HepG2 (cell line): ENCODE data around the gene SLC6A7. TPM values are rescaled to one million over a fixed set of nuclear protein-coding genes. Genes with fewer than 3 reads are reported as not detected.

Source experiments
- ATAD3A ChIP-seq: sonication (generic); formaldehyde crosslinking; IDR thresholded peaks from 2 replicates; pipeline ENCODE4 v1.4.0; 2020; ENCODE audit warnings: missing genetic modification reagents
- BORCS8-MEF2B ChIP-seq: sonication (generic); formaldehyde crosslinking; IDR thresholded peaks from 2 replicates; pipeline ENCODE4 v1.8.0; 2022; ENCODE audit warnings: mild to moderate bottlenecking, missing genetic modification reagents
- HNRNPL ChIP-seq: fragments of 200-400 bp; formaldehyde crosslinking; IDR thresholded peaks from 2 replicates; pipeline ENCODE4 v1.6.1; 2017; ENCODE audit warnings: mild to moderate bottlenecking, low read depth, low read length
- HOXA5 ChIP-seq: sonication (generic); formaldehyde crosslinking; IDR thresholded peaks from 2 replicates; pipeline ENCODE4 v1.4.0; 2020; ENCODE audit warnings: missing genetic modification reagents
- MBNL3 ChIP-seq: fragments of 250-450 bp; sonication (Bioruptor Pico); conservative IDR thresholded peaks from 2 replicates; pipeline ENCODE4 v1.8.0; 2022; ENCODE audit warnings: mild to moderate bottlenecking, inconsistent platforms
- MED13 ChIP-seq: sonication (generic); formaldehyde crosslinking; IDR thresholded peaks from 2 replicates; pipeline ENCODE4 v1.5.0; 2020; ENCODE audit warnings: missing genetic modification reagents
- MIER2 ChIP-seq: IDR thresholded peaks from 2 replicates; pipeline ENCODE4 v1.6.1; 2016; ENCODE audit warnings: missing biosample characterization, missing genetic modification reagents
- ONECUT2 ChIP-seq: sonication (generic); formaldehyde crosslinking; IDR thresholded peaks from 2 replicates; pipeline ENCODE4 v1.4.0; 2020; ENCODE audit warnings: missing genetic modification reagents
- RNF2 ChIP-seq: fragments of 450-650 bp; conservative IDR thresholded peaks from 2 replicates; pipeline ENCODE4 v1.6.1; 2016; ENCODE audit warnings: low read depth
- SETDB1 ChIP-seq: sonication (generic); formaldehyde crosslinking; IDR thresholded peaks from 2 replicates; pipeline ENCODE4 v1.5.1; 2020; ENCODE audit warnings: missing genetic modification reagents, mild to moderate bottlenecking, borderline replicate concordance
- SIN3B ChIP-seq: fragments of 150-350 bp; IDR thresholded peaks from 2 replicates; pipeline ENCODE4 v1.6.1; 2014; ENCODE audit warnings: low read length
- TCF12 ChIP-seq, 2 experiments: fragments of 450-650 bp in 1 of 2; sonication (generic) in 1 of 2; formaldehyde crosslinking in 1 of 2; IDR thresholded peaks; 2 replicates each; pipeline versions ENCODE4 v1.6.1 to v1.8.0; 2017 to 2022; ENCODE audit warnings: antibody characterized with exemption in 1 of 2, mild to moderate bottlenecking in 1 of 2, missing genetic modification reagents in 1 of 2, moderate library complexity in 1 of 2
- ZFX ChIP-seq: sonication (generic); formaldehyde crosslinking; IDR thresholded peaks from 2 replicates; pipeline ENCODE4 v1.4.0; 2020; ENCODE audit warnings: mild to moderate bottlenecking, low read depth, missing genetic modification reagents, moderate library complexity
- ZNF883 ChIP-seq: sonication (generic); formaldehyde crosslinking; IDR thresholded peaks from 2 replicates; pipeline ENCODE4 v1.5.1; 2020; ENCODE audit warnings: mild to moderate bottlenecking, missing genetic modification reagents; ENCODE audit errors: not compliant biosample characterization
- polyA plus RNA-seq, 8 experiments: library from polyadenylated mRNA; depleted of rRNA in 3 of 8; stranded (reverse) in 7 of 8; unstranded in 1 of 8; fragments of >200 nt; fragmentation: Illumina TruSeq in 4 of 8; extraction: Trizol in 4 of 8; gene quantifications; 2 replicates each; pipeline versions ENCODE4 v1.2.1 to v1.2.3, GENCODE V29; 2011 to 2016; ENCODE audit warnings: low read depth in 4 of 8, missing spikeins in 1 of 8, mixed read lengths in 1 of 8; ENCODE audit not compliant: insufficient read depth in 1 of 8
- total RNA-seq, 5 experiments: library from RNA; depleted of rRNA; stranded (reverse); fragments of >200 nt; fragmentation: Illumina TruSeq; extraction: Trizol; gene quantifications; 2 replicates each; pipeline ENCODE4 v1.2.3, GENCODE V29; 2016; ENCODE audit warnings: low read depth in 1 of 5
- TF ChIP-seq, protein P1 (sequence below): sonication (generic); formaldehyde crosslinking; IDR thresholded peaks from 2 replicates; pipeline ENCODE4 v1.4.0; 2020; ENCODE audit warnings: missing genetic modification reagents
- TF ChIP-seq, protein P2 (sequence below): sonication (generic); formaldehyde crosslinking; IDR thresholded peaks from 2 replicates; pipeline ENCODE4 v1.8.0; 2022; ENCODE audit warnings: missing genetic modification reagents, mild to moderate bottlenecking, inconsistent platforms, borderline replicate concordance
- TF ChIP-seq, protein P3 (sequence below): sonication (generic); formaldehyde crosslinking; IDR thresholded peaks from 2 replicates; pipeline ENCODE4 v1.9.0; 2021; ENCODE audit warnings: missing genetic modification reagents, mild to moderate bottlenecking, borderline replicate concordance
- TF ChIP-seq, protein P4 (sequence below), 2 experiments: sonication (generic) in 1 of 2; formaldehyde crosslinking in 1 of 2; IDR thresholded peaks; 2 replicates each; pipeline versions ENCODE4 v1.4.0 to v1.6.1; 2018 to 2020; ENCODE audit warnings: missing genetic modification reagents in 2 of 2, borderline replicate concordance in 1 of 2, low read depth in 1 of 2, mild to moderate bottlenecking in 1 of 2, missing biosample characterization in 1 of 2

Gene SLC6A7
- total and polyA plus RNA-seq, 2 of the 13 experiments (the other 11 are each of a cell fraction or from before 2014, with no cell fraction given) = not detected

DNA sequence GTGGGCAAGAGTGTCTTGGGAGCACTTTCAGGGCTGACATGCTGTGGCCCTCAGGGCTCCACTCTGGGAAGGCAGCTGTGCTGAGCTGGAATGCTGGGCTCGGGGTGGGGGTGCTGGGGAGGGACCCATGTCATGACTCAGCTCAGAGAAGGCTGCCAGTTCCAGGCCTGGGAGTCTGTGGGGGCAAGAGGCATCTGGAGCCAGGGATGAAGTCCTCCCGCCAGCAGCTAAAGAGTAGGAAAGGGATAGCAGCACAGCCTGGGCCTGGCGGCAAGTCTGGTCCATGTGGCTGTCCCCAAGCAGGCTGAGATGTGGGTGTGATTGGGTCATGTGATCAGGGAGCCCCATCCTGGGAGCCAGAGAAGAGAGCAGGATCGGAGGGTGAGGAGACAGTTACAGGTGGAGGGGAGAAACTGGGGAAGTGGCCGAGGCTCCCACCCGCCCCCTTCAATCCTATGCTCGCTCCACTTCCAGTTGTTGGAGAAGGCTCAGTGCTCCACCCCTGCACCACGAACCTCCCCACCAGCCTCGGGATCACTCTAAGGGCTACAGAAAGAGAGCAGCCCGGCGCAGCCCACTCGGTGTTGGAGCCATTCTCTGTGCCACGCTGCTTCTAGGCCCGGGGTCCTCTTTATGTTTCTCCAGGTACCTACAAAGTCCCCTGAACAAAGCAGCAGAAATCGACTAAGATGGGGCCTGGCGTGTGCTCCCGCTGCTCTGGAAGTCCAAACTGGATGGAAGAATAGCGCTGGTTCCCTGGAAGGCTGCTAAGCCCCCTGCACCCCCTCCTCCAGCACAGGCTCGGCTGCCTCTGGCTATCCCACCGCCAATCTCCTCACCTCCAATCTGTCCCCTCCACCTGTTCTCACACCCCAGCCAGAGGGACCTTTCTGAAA, 46.3 kb upstream of the SLC6A7 start (continued):
- no peak for TF ChIP-seq SETDB1 (CRISPR knock-in tag)
- no peak for TF ChIP-seq MBNL3 (CRISPR knock-in tag)
- TF ChIP-seq, protein P1, sequence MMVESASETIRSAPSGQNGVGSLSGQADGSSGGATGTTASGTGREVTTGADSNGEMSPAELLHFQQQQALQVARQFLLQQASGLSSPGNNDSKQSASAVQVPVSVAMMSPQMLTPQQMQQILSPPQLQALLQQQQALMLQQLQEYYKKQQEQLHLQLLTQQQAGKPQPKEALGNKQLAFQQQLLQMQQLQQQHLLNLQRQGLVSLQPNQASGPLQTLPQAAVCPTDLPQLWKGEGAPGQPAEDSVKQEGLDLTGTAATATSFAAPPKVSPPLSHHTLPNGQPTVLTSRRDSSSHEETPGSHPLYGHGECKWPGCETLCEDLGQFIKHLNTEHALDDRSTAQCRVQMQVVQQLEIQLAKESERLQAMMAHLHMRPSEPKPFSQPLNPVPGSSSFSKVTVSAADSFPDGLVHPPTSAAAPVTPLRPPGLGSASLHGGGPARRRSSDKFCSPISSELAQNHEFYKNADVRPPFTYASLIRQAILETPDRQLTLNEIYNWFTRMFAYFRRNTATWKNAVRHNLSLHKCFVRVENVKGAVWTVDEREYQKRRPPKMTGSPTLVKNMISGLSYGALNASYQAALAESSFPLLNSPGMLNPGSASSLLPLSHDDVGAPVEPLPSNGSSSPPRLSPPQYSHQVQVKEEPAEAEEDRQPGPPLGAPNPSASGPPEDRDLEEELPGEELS = no peak
- no peak for TF ChIP-seq SIN3B
- no peak for TF ChIP-seq ATAD3A (CRISPR knock-in tag)
- TF ChIP-seq MIER2 (CRISPR knock-in tag) = no peak
- TF ChIP-seq TCF12 (IDR thresholded peaks at IDR 0.05) = no peak
- no peak for TF ChIP-seq TCF12 (CRISPR knock-in tag; IDR thresholded peaks at IDR 0.05)
- 0 out of 2 replicates have a peak, but pooled peaks have one; percentile 33 for TF ChIP-seq HNRNPL
- TF ChIP-seq, protein P2, sequence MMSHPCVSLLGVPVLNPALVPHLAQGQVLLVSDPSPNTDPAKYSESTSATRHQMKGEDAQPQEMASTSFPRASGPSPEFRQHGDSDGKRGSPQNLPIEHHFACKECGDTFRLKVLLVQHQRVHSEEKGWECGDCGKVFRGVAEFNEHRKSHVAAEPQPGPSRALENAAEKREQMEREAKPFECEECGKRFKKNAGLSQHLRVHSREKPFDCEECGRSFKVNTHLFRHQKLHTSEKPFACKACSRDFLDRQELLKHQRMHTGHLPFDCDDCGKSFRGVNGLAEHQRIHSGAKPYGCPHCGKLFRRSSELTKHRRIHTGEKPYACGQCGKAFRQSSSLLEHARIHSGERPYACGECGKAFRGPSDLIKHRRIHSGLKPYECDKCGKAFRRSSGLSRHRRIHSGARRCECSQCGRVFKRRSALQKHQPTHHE (CRISPR knock-in tag) = 0 out of 2 replicates have a peak, but pooled peaks have one; percentile 34
- TF ChIP-seq ZNF883 (CRISPR knock-in tag) = no peak
- peak; percentile 17 for TF ChIP-seq ZFX (CRISPR knock-in tag)
- no peak for TF ChIP-seq RNF2
- no peak for TF ChIP-seq HOXA5 (CRISPR knock-in tag)
- no peak for TF ChIP-seq BORCS8-MEF2B (CRISPR knock-in tag)
- TF ChIP-seq, protein P3, sequence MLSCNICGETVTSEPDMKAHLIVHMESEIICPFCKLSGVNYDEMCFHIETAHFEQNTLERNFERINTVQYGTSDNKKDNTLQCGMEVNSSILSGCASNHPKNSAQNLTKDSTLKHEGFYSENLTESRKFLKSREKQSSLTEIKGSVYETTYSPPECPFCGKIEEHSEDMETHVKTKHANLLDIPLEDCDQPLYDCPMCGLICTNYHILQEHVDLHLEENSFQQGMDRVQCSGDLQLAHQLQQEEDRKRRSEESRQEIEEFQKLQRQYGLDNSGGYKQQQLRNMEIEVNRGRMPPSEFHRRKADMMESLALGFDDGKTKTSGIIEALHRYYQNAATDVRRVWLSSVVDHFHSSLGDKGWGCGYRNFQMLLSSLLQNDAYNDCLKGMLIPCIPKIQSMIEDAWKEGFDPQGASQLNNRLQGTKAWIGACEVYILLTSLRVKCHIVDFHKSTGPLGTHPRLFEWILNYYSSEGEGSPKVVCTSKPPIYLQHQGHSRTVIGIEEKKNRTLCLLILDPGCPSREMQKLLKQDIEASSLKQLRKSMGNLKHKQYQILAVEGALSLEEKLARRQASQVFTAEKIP (CRISPR knock-in tag) = no peak
- TF ChIP-seq MED13 (CRISPR knock-in tag) = no peak
- TF ChIP-seq ONECUT2 (CRISPR knock-in tag) = no peak
- TF ChIP-seq, protein P4, sequence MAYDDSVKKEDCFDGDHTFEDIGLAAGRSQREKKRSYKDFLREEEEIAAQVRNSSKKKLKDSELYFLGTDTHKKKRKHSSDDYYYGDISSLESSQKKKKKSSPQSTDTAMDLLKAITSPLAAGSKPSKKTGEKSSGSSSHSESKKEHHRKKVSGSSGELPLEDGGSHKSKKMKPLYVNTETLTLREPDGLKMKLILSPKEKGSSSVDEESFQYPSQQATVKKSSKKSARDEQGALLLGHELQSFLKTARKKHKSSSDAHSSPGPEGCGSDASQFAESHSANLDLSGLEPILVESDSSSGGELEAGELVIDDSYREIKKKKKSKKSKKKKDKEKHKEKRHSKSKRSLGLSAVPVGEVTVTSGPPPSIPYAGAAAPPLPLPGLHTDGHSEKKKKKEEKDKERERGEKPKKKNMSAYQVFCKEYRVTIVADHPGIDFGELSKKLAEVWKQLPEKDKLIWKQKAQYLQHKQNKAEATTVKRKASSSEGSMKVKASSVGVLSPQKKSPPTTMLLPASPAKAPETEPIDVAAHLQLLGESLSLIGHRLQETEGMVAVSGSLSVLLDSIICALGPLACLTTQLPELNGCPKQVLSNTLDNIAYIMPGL (CRISPR knock-in tag; IDR thresholded peaks at IDR 0.05; ENCODE audit: borderline replicate concordance in 1 of 2, low read depth in 1 of 2) = 0 out of 4 replicates have a peak, but pooled peaks of 1 of the 2 experiments have one; percentile 23
